Glomerular visceral epithelial cell (primary cell): ENCODE results near the gene ACCSL.

Experiments used
- DNase-seq: peaks from one replicate; pipeline ENCODE4 v3.0.0-alpha.2; 2016; ENCODE audit errors: extremely low spot score

ACCSL gene

DNA sequence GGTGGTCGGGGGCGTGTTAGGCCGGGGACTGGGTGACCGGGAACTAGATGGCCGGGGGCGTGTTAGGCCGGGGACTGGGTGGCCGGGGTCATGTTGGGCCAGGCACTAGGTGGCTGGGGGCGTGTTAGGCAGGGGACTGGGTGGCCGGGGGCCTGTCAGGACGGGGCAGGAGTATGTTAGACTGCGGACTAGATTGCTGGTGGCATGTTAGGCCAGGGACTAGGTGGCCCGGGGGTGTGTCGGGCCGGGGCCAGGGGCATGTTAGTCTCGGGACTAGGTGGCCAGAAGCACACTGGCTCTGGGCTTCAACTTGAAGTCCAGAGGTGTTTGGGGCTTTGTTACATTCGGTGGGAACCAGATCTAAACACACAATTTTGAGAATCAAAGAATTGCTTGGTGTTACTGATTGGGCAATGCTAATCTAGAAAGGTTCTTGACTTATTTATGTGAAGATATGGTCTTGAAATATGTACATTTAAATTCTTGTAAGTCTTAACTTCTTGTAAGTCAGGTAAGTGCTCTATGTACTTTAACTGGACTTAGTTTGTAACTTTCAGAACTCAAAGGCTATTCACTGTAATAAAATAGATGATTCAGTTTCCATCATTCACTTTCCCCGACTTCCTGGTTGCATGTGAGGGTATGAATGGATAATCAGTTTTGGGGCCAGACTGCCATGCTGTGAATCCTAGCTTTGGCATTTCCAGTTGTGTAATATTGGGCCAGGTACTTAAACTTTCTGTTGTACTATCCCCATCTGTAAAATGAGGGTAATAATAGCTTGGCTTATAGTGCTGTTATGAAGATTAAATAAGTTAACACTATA lies 48.8 kb downstream of the ACCSL start:
- peak; percentile 18 for DNase-seq

DNA sequence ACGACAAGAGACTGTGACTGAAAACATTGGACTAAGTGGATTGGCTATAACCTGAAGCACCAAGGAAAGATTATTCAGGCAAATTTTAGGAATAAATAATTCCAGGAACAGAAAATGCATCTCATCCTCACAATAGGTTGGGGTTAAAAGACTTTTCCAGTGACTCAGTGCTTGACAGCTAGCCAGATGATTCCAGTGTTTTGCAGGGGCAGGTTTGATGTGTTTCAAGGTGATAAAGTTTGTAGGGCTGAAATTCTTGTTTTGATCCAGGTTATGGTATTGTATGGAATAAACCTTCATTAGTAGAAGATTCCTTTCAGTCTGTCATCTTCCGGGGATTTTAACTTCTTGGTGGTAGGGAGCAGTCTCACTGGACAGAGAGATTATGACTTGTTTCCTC lies 50.0 kb downstream of the ACCSL start:
- no peak for DNase-seq

DNA sequence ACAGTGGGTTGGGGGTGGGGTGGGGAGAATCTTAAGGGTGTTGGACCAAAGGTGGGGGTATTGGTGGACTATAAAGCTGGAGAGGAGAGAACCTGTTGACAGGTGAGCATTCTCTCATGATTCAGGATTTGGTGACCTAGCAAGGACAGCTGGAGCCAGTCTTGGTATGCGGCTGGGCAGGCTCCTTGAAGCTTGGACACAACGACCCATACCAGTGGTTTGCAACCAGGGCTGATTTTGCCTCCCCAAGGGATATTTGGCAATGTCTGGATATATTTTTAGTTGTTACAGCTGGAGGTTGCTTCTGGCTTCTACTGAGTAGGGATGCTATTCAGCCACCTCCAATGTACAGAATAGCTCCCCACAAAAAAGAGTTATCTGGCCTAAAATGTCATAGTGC lies 53.3 kb downstream of the ACCSL start:
- DNase-seq, result no peak

DNA sequence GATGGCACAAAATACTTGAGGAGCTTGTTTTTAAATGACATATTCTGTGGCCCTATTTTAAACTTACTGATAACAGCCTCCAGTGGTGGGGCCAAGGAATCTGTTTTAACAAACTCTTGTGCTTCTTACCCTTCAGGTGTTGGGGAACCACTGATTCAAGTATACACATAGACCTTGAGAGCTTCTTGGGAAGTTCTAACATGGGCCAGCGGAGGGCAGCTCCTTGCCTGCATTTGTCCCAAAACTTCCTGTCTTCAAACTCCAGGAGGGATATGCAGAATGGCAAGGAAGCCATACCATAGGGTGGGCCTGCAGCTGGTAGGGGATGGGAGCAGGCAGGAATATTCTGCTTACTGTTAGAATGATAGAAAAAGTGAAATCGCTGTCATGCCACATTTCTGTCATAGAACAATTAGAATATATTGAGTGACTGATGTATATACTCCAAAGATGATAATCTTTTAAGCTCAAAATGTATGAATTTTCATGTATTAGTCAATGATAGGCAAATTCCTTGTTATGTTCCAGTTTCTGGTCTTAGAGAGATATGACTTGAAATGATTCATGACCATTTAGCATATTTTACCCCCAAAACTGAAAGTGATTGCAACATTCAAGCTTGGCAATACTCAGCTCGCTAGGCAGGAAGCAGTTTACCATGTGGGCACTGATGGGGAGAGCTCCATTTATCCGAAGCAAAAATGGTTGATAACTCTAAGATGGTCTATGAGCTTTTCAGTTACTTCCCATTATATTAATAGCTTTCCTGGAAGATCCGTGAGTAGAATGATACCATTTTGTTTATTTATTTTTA lies 56.9 kb downstream of the ACCSL start:
- peak; percentile 2 for DNase-seq

DNA sequence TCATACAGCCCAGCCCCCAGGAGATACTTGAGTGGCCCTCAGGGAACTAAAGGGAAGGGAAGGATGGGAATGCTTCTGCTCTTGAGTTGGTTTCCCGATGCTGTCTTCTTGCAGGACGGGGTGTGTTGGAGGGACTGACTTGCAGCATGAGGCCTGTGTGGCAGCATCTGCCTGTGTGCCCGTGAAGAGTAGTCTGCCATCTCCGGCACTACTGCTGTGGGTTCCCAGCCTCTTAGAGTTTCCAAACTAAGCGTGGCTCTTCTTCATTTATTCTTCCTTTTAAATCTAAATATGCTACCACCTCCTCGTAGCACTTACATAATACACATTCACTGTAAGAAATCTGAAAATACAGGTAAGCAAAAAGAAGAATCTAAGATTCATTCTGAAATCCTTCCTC lies 60.5 kb downstream of the ACCSL start:
- no peak for DNase-seq
